Kidney (tissue), 14 donors: ENCODE results near the gene PCDHGC4. TPM values are rescaled to one million over a fixed set of nuclear protein-coding genes. Genes with fewer than 3 reads are reported as not detected.
A peak's percentile ranks its signal among the peaks of the same experiment; 100 is the strongest.

Experiments
- DNase-seq, 5 donors: peaks; one replicate each; pipeline ENCODE4 v3.0.0-alpha.2; 2013 to 2020
- FAIRE-seq: peaks from 2 replicates; lab custom pipeline; 2012; peaks lifted over from hg19 to GRCh38; lab: Jason Lieb, UNC
- H3K27ac ChIP-seq, 2 donors: one replicate each; pipeline ENCODE4 v1.7.0; 2013; ENCODE audit warnings: low read depth in 2 of 2, low read length in 2 of 2, inconsistent platforms in 1 of 2
- H3K27me3 ChIP-seq: one replicate; pipeline ENCODE4 v1.7.1; 2013; ENCODE audit warnings: low read length, inconsistent platforms; ENCODE audit not compliant: control insufficient read depth, insufficient read depth
- H3K36me3 ChIP-seq, 3 donors: one replicate each; pipeline versions ENCODE4 v1.7.0 to v1.7.1; 2013; ENCODE audit warnings: low read length in 3 of 3, control low read depth in 1 of 3, inconsistent platforms in 1 of 3; ENCODE audit not compliant: insufficient read depth in 3 of 3, control insufficient read depth in 2 of 3
- H3K4me1 ChIP-seq, 3 donors: one replicate each; pipeline versions ENCODE4 v1.7.0 to v1.7.1; 2013; ENCODE audit warnings: low read length in 3 of 3, inconsistent platforms in 1 of 3, low read depth in 1 of 3; ENCODE audit not compliant: control insufficient read depth in 2 of 3, insufficient read depth in 2 of 3
- H3K4me3 ChIP-seq, 3 donors: one replicate each; pipeline versions ENCODE4 v1.7.0 to v1.8.1; 2013; ENCODE audit warnings: low read length in 3 of 3, control low read depth in 1 of 3, inconsistent platforms in 1 of 3
- H3K9ac ChIP-seq, 3 donors: one replicate each; pipeline versions ENCODE4 v1.7.0 to v1.7.1; 2013; ENCODE audit warnings: low read length in 3 of 3, control low read depth in 1 of 3, inconsistent platforms in 1 of 3
- H3K9me3 ChIP-seq, 3 donors: one replicate each; pipeline versions ENCODE4 v1.7.0 to v1.7.1; 2013; ENCODE audit warnings: low read length in 3 of 3, control low read depth in 1 of 3, inconsistent platforms in 1 of 3; ENCODE audit not compliant: control insufficient read depth in 2 of 3, insufficient read depth in 1 of 3
- intact Hi-C: fragments of 100-400 bp; cut with DNase I; formaldehyde crosslinking; loops from one replicate; pipeline ENCODE4 v1.11.1; 2022
- polyA plus RNA-seq: library from polyadenylated mRNA; stranded (reverse); fragments of 350-450 nt; fragmentation: Illumina TruSeq; extraction: RNeasy Lipid Tissue Mini Kit (QIAGEN cat#74804); gene quantifications from one replicate; pipeline ENCODE4 v1.2.3, GENCODE V29; 2014; ENCODE audit warnings: low read depth, low replicate concordance; ENCODE audit not compliant: insufficient read depth
- total RNA-seq: library from RNA; stranded (reverse); fragmentation: NEBNext Ultra II Directional; extraction: Animal tissue kit (Norgen Biotek cat#: 25700); gene quantifications from one replicate; pipeline ENCODE4 v1.2.1, GENCODE V29; 2021
- TF ChIP-seq, protein P1 (sequence below): IDR thresholded peaks from 3 replicates; pipeline ENCODE4 v1.5.1; 2012; ENCODE audit warnings: mild to moderate bottlenecking, moderate library complexity, borderline replicate concordance; ENCODE audit not compliant: insufficient read depth; ENCODE audit errors: extremely low read depth
- donor health status: control.
- donor health status: control.
- donor health status: control.
- donor health status: control.
- donor health status: control.
- donor health status: DM: yes; HTN: yes; CAD: no.
- donor health status: Normal renal cell carcinoma (clear cell type).

PCDHGC4 gene
- total and polyA plus RNA-seq, 2 donors from 2014 or later, result 1.5 TPM; not detected in 1

- Histone ChIP-seq H3K4me1 (peaks cover 0 to 3% (median 0%) of the 10 kb centered on the region in 3 donors), H3K9ac (no peak overlapping the region), H3K36me3 (peaks cover 0 to 4% (median 0%) of the 10 kb centered on the region in 3 donors), H3K27ac (no peak overlapping the region), H3K4me3 (no peak overlapping the region), H3K27me3 (no peaks in the 10 kb centered on the region), H3K9me3 (no peaks in the 10 kb centered on the region)
- TF ChIP-seq, protein P1, sequence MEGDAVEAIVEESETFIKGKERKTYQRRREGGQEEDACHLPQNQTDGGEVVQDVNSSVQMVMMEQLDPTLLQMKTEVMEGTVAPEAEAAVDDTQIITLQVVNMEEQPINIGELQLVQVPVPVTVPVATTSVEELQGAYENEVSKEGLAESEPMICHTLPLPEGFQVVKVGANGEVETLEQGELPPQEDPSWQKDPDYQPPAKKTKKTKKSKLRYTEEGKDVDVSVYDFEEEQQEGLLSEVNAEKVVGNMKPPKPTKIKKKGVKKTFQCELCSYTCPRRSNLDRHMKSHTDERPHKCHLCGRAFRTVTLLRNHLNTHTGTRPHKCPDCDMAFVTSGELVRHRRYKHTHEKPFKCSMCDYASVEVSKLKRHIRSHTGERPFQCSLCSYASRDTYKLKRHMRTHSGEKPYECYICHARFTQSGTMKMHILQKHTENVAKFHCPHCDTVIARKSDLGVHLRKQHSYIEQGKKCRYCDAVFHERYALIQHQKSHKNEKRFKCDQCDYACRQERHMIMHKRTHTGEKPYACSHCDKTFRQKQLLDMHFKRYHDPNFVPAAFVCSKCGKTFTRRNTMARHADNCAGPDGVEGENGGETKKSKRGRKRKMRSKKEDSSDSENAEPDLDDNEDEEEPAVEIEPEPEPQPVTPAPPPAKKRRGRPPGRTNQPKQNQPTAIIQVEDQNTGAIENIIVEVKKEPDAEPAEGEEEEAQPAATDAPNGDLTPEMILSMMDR, result no peak
- intact Hi-C loops, result no loop called here
- DNase-seq, result no peak
- no peak for FAIRE-seq
Measured at GRCh38 chr5:141489841-141490240, 5.0 kb downstream of the PCDHGC4 start.

- TF ChIP-seq, protein P1, result no peak
- Histone ChIP-seq H3K9me3 (no peaks in the 10 kb centered on the region), H3K4me3 (no peak overlapping the region), H3K4me1 (peaks cover 0 to 1% (median 0%) of the 10 kb centered on the region in 3 donors), H3K36me3 (peaks cover 0 to 4% (median 0%) of the 10 kb centered on the region in 3 donors), H3K27me3 (no peaks in the 10 kb centered on the region), H3K27ac (no peak overlapping the region), H3K9ac (no peak overlapping the region)
- DNase-seq (peak in 1 of 5 donors; percentile 26), FAIRE-seq (no peak)
- intact Hi-C loops, result no loop called here
Measured at GRCh38 chr5:141490271-141490670, 5.4 kb downstream of the PCDHGC4 start.

- TF ChIP-seq, protein P1, result no peak
- peak in 1 of 5 donors; percentile 37 for DNase-seq
- Histone ChIP-seq H3K4me3 (no peak overlapping the region), H3K27ac (no peak overlapping the region), H3K9ac (no peak overlapping the region), H3K36me3 (peaks cover 0 to 4% (median 0%) of the 10 kb centered on the region in 3 donors), H3K9me3 (no peaks in the 10 kb centered on the region), H3K4me1 (peaks cover 0 to 5% (median 0%) of the 10 kb centered on the region in 3 donors), H3K27me3 (no peaks in the 10 kb centered on the region)
- FAIRE-seq, result no peak
- intact Hi-C loops, result no loop called here
Measured at GRCh38 chr5:141490771-141491170, 5.9 kb downstream of the PCDHGC4 start.
